ENCODE data around the gene METTL5. TPM values are rescaled to one million over a fixed set of nuclear protein-coding genes. Genes with fewer than 3 reads are reported as not detected.
"Not testable (repeated sequence)": the region's sequence is repeated elsewhere in the genome, so short reads cannot be mapped to it uniquely, and the experiment has no call there.

Gene METTL5
- total RNA-seq, 1 experiment from 2014 or later: 94.7 TPM

- peaks cover 15 to 26% (median 16%) of the 10 kb centered on the region in 3 experiments for H3K36me3 Mint-ChIP-seq (ENCODE audit: insufficient read depth in 1 of 3, low read depth in 3 of 3)
- H3K9me3 ChIP-seq (ENCODE audit: control insufficient read depth, low read depth, low read length): no peaks in the 10 kb centered on the region
- H3K4ac ChIP-seq (ENCODE audit: low read depth, low read length): no peak overlapping the region
- no peak overlapping the region for H3K18ac ChIP-seq (ENCODE audit: insufficient read length, low read depth, low read length)
- no peak overlapping the region for H4K91ac ChIP-seq (ENCODE audit: insufficient read length, low read depth, low read length)
- no peak overlapping the region for H4K8ac ChIP-seq (replicated peaks; ENCODE audit: insufficient read length, low read depth, low read length)
- no peak overlapping the region for H3K4me3 Mint-ChIP-seq
- no peak overlapping the region for H2BK5ac ChIP-seq (ENCODE audit: insufficient read length, low read length)
- no peak overlapping the region for H2BK120ac ChIP-seq (ENCODE audit: low read depth, low read length, poor library complexity, severe bottlenecking)
- no peaks in the 10 kb centered on the region; the same call in 1 of the 2 replicates for H3K27me3 Mint-ChIP-seq (ENCODE audit: low read depth)
- H2AFZ ChIP-seq (ENCODE audit: low read length): no peak overlapping the region
- H3K9ac ChIP-seq (ENCODE audit: extremely low read depth, insufficient read length, low read length): no peak overlapping the region
- H3K4me1 Mint-ChIP-seq: peaks cover 0 to 5% of the 10 kb centered on the region in 2 experiments; a peak in 3 of 4 replicates
- TF ChIP-seq CTCF (conservative IDR thresholded peaks at IDR 0.05): no peak
- H3K9me3 Mint-ChIP-seq: peaks cover 0 to 2% of the 10 kb centered on the region in 2 experiments; a peak in 1 of 5 replicates
- no peak overlapping the region for H3K14ac ChIP-seq (ENCODE audit: insufficient read depth, low read length)
- H4K20me1 ChIP-seq (ENCODE audit: control insufficient read depth, insufficient read depth, insufficient read length): no peaks in the 10 kb centered on the region
- H3K27ac Mint-ChIP-seq: peak overlapping the region in 1 of 3 experiments; percentile 13; a peak in 1 of 7 replicates
- H3K79me2 ChIP-seq (ENCODE audit: insufficient read depth, low read length): peaks cover 3% of the 10 kb centered on the region; the same call in 1 of the 2 replicates
- no peaks in the 10 kb centered on the region for H3K4me1 ChIP-seq (ENCODE audit: insufficient read depth, low read length)
- H4K5ac ChIP-seq (ENCODE audit: insufficient read length, low read depth, low read length): no peak overlapping the region
- H3K23ac ChIP-seq (ENCODE audit: insufficient read length, low read depth, low read length): no peak overlapping the region
- H3K23me2 ChIP-seq (ENCODE audit: insufficient read length, low read depth, low read length, poor library complexity, severe bottlenecking): no peaks in the 10 kb centered on the region
- no peak overlapping the region for H2BK20ac ChIP-seq (ENCODE audit: low read depth, low read length, poor library complexity, severe bottlenecking)
- no peak overlapping the region for H3T11ph ChIP-seq (ENCODE audit: low read length)
- no peak overlapping the region for H2BK12ac ChIP-seq (ENCODE audit: insufficient read length, low read depth, low read length)
- no peaks in the 10 kb centered on the region for H3K27me3 ChIP-seq (ENCODE audit: insufficient read depth, low read length)
- no peak overlapping the region for H2BK15ac ChIP-seq (ENCODE audit: low read depth, low read length)
- H2AK5ac ChIP-seq (ENCODE audit: insufficient read length, low read length): no peak overlapping the region
- no peak overlapping the region for H3K56ac ChIP-seq (ENCODE audit: insufficient read length, low read depth, low read length)
- peaks cover 3% of the 10 kb centered on the region for H3K79me1 ChIP-seq (ENCODE audit: insufficient read depth, low read depth, low read length, poor library complexity, severe bottlenecking)
- no peak overlapping the region for H3K27ac ChIP-seq (ENCODE audit: insufficient read length, low read depth, low read length)
- no peak for DNase-seq
- no CpG with 5 or more reads among the region's 2 CpGs for WGBS (ENCODE audit: extremely low coverage, insufficient read length, low lambda C conversion rate)
- no peak overlapping the region for H3K4me2 ChIP-seq (ENCODE audit: insufficient read depth, insufficient read length, low read length)
Observed at GRCh38 chr2:169845016-169845415, 20.3 kb upstream of the METTL5 start.

- not testable (repeated sequence) for H3K79me2 ChIP-seq (ENCODE audit: insufficient read depth, low read length); H4K20me1 ChIP-seq (ENCODE audit: control insufficient read depth, insufficient read depth, insufficient read length)
- WGBS (ENCODE audit: extremely low coverage, insufficient read length, low lambda C conversion rate): no CpG with 5 or more reads among the region's 24 CpGs
Observed at GRCh38 chr2:169841625-169842024, 16.9 kb upstream of the METTL5 start.

More at GRCh38 chr2:169841625-169842024, 16.9 kb upstream of the METTL5 start:
- not testable (repeated sequence) for H3K4me2 ChIP-seq (ENCODE audit: insufficient read depth, insufficient read length, low read length); H3K9ac ChIP-seq (ENCODE audit: extremely low read depth, insufficient read length, low read length); H2AK5ac ChIP-seq (ENCODE audit: insufficient read length, low read length); H4K8ac ChIP-seq (replicated peaks; ENCODE audit: insufficient read length, low read depth, low read length); H2BK12ac ChIP-seq (ENCODE audit: insufficient read length, low read depth, low read length); H3K79me1 ChIP-seq (ENCODE audit: insufficient read depth, low read depth, low read length, poor library complexity, severe bottlenecking); H2BK120ac ChIP-seq (ENCODE audit: low read depth, low read length, poor library complexity, severe bottlenecking); H3K23ac ChIP-seq (ENCODE audit: insufficient read length, low read depth, low read length); H3K27me3 Mint-ChIP-seq (ENCODE audit: low read depth); H3K9me3 Mint-ChIP-seq; H4K5ac ChIP-seq (ENCODE audit: insufficient read length, low read depth, low read length); H3T11ph ChIP-seq (ENCODE audit: low read length); H3K18ac ChIP-seq (ENCODE audit: insufficient read length, low read depth, low read length); H3K14ac ChIP-seq (ENCODE audit: insufficient read depth, low read length); H2BK15ac ChIP-seq (ENCODE audit: low read depth, low read length); H2AFZ ChIP-seq (ENCODE audit: low read length); H2BK5ac ChIP-seq (ENCODE audit: insufficient read length, low read length); H3K4ac ChIP-seq (ENCODE audit: low read depth, low read length); H3K4me3 Mint-ChIP-seq; H3K4me1 ChIP-seq (ENCODE audit: insufficient read depth, low read length); H2BK20ac ChIP-seq (ENCODE audit: low read depth, low read length, poor library complexity, severe bottlenecking); H3K9me3 ChIP-seq (ENCODE audit: control insufficient read depth, low read depth, low read length); DNase-seq; H3K56ac ChIP-seq (ENCODE audit: insufficient read length, low read depth, low read length); H3K4me1 Mint-ChIP-seq; H3K27ac Mint-ChIP-seq; H3K23me2 ChIP-seq (ENCODE audit: insufficient read length, low read depth, low read length, poor library complexity, severe bottlenecking); H3K27ac ChIP-seq (ENCODE audit: insufficient read length, low read depth, low read length); H3K27me3 ChIP-seq (ENCODE audit: insufficient read depth, low read length); H4K91ac ChIP-seq (ENCODE audit: insufficient read length, low read depth, low read length)
- peaks cover 18 to 21% (median 19%) of the 10 kb centered on the region in 3 experiments for H3K36me3 Mint-ChIP-seq (ENCODE audit: insufficient read depth in 1 of 3, low read depth in 3 of 3)

Measured in H9 (cell line).